Lower leg skin (tissue), 4 donors: ENCODE results near the gene PTPN7. TPM values are rescaled to one million over a fixed set of nuclear protein-coding genes. Genes with fewer than 3 reads are reported as not detected.

Experiments used
- DNase-seq, 2 donors: peaks; one replicate each; pipeline ENCODE4 v3.0.0-alpha.2; 2019; ENCODE audit warnings: low spot score in 2 of 2
- H3K4me3 ChIP-seq: fragments of 200-600 bp; sonication (generic); 2 replicates; pipeline ENCODE4 v1.5.1; 2017; ENCODE audit warnings: mild to moderate bottlenecking, low read depth; ENCODE audit not compliant: poor library complexity, severe bottlenecking
- POLR2A ChIP-seq, 2 donors: fragments of 450-650 bp; IDR thresholded peaks; one replicate each; pipeline ENCODE4 v1.6.1; 2016 to 2017; ENCODE audit warnings: antibody characterized with exemption in 2 of 2, mild to moderate bottlenecking in 1 of 2, moderate library complexity in 1 of 2
- WGBS, 2 donors: methylation state at CpG; one replicate each; pipeline ENCODE4 v1.1.5; 2018; 5-methylcytosine and 5-hydroxymethylcytosine counted together
- intact Hi-C: fragments of 100-400 bp; cut with DNase I; formaldehyde crosslinking; loops from one replicate; pipeline ENCODE4 v1.15.0; 2023; ENCODE audit warnings: low total_unique reads
- total RNA-seq, 4 donors: library from RNA; depleted of rRNA; stranded (reverse); fragments of >200 nt; gene quantifications; one replicate each; pipeline ENCODE4 v1.1.0, GENCODE V29; 2016
- TF ChIP-seq, protein P1 (sequence below), 3 donors: fragments of 450-650 bp; IDR thresholded peaks; one replicate each; pipeline ENCODE4 v1.5.1; 2016; ENCODE audit warnings: antibody characterized with exemption in 3 of 3, mild to moderate bottlenecking in 3 of 3, moderate library complexity in 2 of 3

Gene PTPN7
- total RNA-seq, 4 donors from 2014 or later: 1.6 to 2.4 (median 2.2) TPM

GRCh38 chr1:202179828-202180750, 19.7 kb upstream of the PTPN7 start:
- whole genome bisulfite sequencing, 2 donors: 71 to 79% methylated on average over 19 of the region's 19 CpGs
- TF ChIP-seq, protein P1, sequence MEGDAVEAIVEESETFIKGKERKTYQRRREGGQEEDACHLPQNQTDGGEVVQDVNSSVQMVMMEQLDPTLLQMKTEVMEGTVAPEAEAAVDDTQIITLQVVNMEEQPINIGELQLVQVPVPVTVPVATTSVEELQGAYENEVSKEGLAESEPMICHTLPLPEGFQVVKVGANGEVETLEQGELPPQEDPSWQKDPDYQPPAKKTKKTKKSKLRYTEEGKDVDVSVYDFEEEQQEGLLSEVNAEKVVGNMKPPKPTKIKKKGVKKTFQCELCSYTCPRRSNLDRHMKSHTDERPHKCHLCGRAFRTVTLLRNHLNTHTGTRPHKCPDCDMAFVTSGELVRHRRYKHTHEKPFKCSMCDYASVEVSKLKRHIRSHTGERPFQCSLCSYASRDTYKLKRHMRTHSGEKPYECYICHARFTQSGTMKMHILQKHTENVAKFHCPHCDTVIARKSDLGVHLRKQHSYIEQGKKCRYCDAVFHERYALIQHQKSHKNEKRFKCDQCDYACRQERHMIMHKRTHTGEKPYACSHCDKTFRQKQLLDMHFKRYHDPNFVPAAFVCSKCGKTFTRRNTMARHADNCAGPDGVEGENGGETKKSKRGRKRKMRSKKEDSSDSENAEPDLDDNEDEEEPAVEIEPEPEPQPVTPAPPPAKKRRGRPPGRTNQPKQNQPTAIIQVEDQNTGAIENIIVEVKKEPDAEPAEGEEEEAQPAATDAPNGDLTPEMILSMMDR (IDR thresholded peaks at IDR 0.05): no peak
- TF ChIP-seq POLR2A (IDR thresholded peaks at IDR 0.05): no peak
- H3K4me3 ChIP-seq: no peak overlapping the region
- intact Hi-C loops: loop anchor here (10.0 kb wide), 1 partner anchor 535 kb away; the partner anchor contains the start of gene SYT2
- no peak for DNase-seq

GRCh38 chr1:202176949-202177927, 16.8 kb upstream of the PTPN7 start:
- H3K4me3 ChIP-seq: no peak overlapping the region
- intact Hi-C loops: no loop called here
- DNase-seq: no peak
- 86 to 92% methylated on average over 22 to 29 of the region's 29 CpGs for WGBS, 2 donors
- TF ChIP-seq, protein P1 (IDR thresholded peaks at IDR 0.05): no peak
- TF ChIP-seq POLR2A (IDR thresholded peaks at IDR 0.05): no peak

DNA sequence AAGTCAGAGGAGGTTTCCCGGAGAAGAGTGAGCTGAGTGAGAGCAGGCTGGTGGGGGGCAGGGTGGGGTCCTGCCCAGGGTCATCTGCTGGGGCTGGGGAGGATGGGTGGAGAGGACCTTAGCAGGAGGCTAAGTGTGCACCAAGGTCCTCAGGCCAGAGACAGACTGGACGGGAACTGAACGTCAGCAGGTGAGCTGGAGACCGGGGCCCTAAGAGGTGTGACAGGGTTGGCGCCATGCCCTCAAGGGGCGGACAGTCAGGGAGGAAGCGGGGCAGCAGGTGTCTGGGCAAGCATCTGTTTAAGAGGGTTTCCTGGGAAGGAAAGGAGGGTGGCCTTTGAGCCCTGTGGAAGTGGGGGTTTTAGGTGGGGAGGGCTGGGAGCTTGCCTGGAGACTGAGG, 13.6 kb upstream of the PTPN7 start:
- no peak for TF ChIP-seq POLR2A (IDR thresholded peaks at IDR 0.05)
- TF ChIP-seq, protein P1 (IDR thresholded peaks at IDR 0.05): no peak
- 79 to 83% methylated on average over 7 of the region's 7 CpGs for WGBS, 2 donors
- no peak for DNase-seq
- H3K4me3 ChIP-seq: no peak overlapping the region
- intact Hi-C loops: no loop called here

DNA sequence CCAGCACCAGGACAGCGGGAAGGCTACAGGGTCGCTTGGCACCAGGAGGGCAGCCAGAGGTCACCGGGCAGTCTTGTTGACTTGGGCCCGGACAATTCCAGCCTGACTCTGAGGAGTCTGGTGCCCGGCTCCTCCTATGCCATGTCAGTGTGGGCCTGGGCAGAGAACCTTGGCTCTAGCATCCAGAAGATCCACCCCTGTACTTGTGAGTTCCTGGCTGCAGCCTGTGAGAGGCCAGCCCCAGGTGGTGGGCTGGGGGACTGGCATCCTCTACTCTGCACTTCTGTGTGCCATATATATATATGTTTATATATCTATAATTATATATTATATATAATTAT, 11.6 kb upstream of the PTPN7 start:
- WGBS, 2 donors: 89 to 100% methylated on average over 3 to 5 of the region's 5 CpGs
- no peak for DNase-seq
- no peak overlapping the region for H3K4me3 ChIP-seq
- intact Hi-C loops: no loop called here
- TF ChIP-seq, protein P1 (IDR thresholded peaks at IDR 0.05): no peak
- no peak for TF ChIP-seq POLR2A (IDR thresholded peaks at IDR 0.05)

- no peak overlapping the region for H3K4me3 ChIP-seq
- TF ChIP-seq, protein P1 (IDR thresholded peaks at IDR 0.05): no peak
- TF ChIP-seq POLR2A (IDR thresholded peaks at IDR 0.05): no peak
- intact Hi-C loops: no loop called here
- no peak for DNase-seq
- WGBS, 2 donors: 91 to 93% methylated on average over 8 to 11 of the region's 11 CpGs
Measured at GRCh38 chr1:202171292-202172014, 11.1 kb upstream of the PTPN7 start.
